NCI-H2171 (cell line): Measurements from ENCODE around the gene OR52M1.
"Not testable (repeated sequence)": the region's sequence is repeated elsewhere in the genome, so short reads cannot be mapped to it uniquely, and the experiment has no call there.

Source experiments
- DNase-seq: peaks from one replicate; lab custom pipeline; 2025; lab: John Stamatoyannopoulos, UW

OR52M1 gene

GRCh38 chr11:4544891-4545290 lies at the start of gene OR52M1:
OR52M1 (plus strand) TSS chr11:4545191; CDS start chr11:4545191, 0 bp downstream.
- no peak for DNase-seq

- no peak for DNase-seq
Measured at GRCh38 chr11:4495487-4495886, 49.5 kb upstream of the OR52M1 start.

GRCh38 chr11:4495986-4496385 lies 49.0 kb upstream of the OR52M1 start:
- DNase-seq = no peak

GRCh38 chr11:4496557-4497248 lies 48.3 kb upstream of the OR52M1 start:
- DNase-seq = no peak

GRCh38 chr11:4508886-4509285 lies 36.1 kb upstream of the OR52M1 start:
- DNase-seq = no peak

GRCh38 chr11:4511282-4512245 lies 33.4 kb upstream of the OR52M1 start:
- no peak for DNase-seq

- no peak for DNase-seq
Measured at GRCh38 chr11:4514196-4514595, 30.8 kb upstream of the OR52M1 start.

GRCh38 chr11:4522339-4522738 lies 22.7 kb upstream of the OR52M1 start:
- no peak for DNase-seq

GRCh38 chr11:4522752-4523151 lies 22.2 kb upstream of the OR52M1 start:
- no peak for DNase-seq

GRCh38 chr11:4523666-4524065 lies 21.3 kb upstream of the OR52M1 start:
- DNase-seq = no peak

- no peak for DNase-seq
Measured at GRCh38 chr11:4527926-4528325, 17.1 kb upstream of the OR52M1 start.

- DNase-seq = not testable (repeated sequence)
Measured at GRCh38 chr11:4531686-4532085, 13.3 kb upstream of the OR52M1 start.

- no peak for DNase-seq
Measured at GRCh38 chr11:4539603-4540219, 5.3 kb upstream of the OR52M1 start.

GRCh38 chr11:4541071-4541470 lies 3.9 kb upstream of the OR52M1 start:
- no peak for DNase-seq

GRCh38 chr11:4543561-4543960 lies 1.4 kb upstream of the OR52M1 start:
- no peak for DNase-seq

- DNase-seq = no peak
Measured at GRCh38 chr11:4546878-4547277, 1.9 kb downstream of the OR52M1 start.

- no peak for DNase-seq
Measured at GRCh38 chr11:4547416-4547815, 2.4 kb downstream of the OR52M1 start.

- no peak for DNase-seq
Measured at GRCh38 chr11:4551346-4551979, 6.5 kb downstream of the OR52M1 start.

GRCh38 chr11:4559527-4560440 lies 14.8 kb downstream of the OR52M1 start:
- no peak for DNase-seq

- no peak for DNase-seq
Measured at GRCh38 chr11:4560467-4560866, 15.5 kb downstream of the OR52M1 start.

GRCh38 chr11:4565371-4565770 lies 20.4 kb downstream of the OR52M1 start:
- DNase-seq = no peak
